Loucy (cell line): ENCODE data around the gene CHPF2.

Experiments used
- EZH2phosphoT487 ChIP-seq: fragments of 200-600 bp; IDR thresholded peaks from 2 replicates; pipeline ENCODE4 v1.6.1; 2018; ENCODE audit warnings: antibody characterized with exemption, mild to moderate bottlenecking, moderate library complexity, borderline replicate concordance
- TF ChIP-seq, protein P1 (sequence below): fragments of 200-600 bp; sonication (generic); conservative IDR thresholded peaks from 2 replicates; pipeline ENCODE4 v1.5.1; 2014; ENCODE audit warnings: mild to moderate bottlenecking, antibody characterized with exemption, low read length

DNA sequence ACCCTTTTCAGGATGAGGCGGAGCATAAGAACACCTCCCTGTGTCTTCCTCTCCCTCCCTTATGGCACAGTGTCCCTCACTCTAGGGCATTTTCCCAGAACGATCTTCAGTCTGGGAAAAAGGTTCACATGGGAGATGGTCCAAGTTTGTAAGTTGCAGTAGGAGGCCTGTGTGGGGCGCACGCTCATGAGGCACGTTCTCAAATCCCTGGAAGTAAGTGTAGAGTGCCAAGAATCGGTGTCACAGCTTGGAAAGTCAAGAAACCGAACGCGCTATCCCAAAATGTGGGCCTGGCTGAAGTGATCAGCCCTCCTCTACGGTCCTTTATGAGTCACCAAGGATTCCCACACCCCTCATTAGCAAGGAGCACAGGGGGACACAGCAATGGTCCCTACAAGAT lies 40.1 kb downstream of the CHPF2 start:
- TF ChIP-seq, protein P1, sequence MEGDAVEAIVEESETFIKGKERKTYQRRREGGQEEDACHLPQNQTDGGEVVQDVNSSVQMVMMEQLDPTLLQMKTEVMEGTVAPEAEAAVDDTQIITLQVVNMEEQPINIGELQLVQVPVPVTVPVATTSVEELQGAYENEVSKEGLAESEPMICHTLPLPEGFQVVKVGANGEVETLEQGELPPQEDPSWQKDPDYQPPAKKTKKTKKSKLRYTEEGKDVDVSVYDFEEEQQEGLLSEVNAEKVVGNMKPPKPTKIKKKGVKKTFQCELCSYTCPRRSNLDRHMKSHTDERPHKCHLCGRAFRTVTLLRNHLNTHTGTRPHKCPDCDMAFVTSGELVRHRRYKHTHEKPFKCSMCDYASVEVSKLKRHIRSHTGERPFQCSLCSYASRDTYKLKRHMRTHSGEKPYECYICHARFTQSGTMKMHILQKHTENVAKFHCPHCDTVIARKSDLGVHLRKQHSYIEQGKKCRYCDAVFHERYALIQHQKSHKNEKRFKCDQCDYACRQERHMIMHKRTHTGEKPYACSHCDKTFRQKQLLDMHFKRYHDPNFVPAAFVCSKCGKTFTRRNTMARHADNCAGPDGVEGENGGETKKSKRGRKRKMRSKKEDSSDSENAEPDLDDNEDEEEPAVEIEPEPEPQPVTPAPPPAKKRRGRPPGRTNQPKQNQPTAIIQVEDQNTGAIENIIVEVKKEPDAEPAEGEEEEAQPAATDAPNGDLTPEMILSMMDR = no peak
- TF ChIP-seq EZH2phosphoT487 = no peak
